GM21528 (cell line): Measurements from ENCODE around the gene PPP1R14C.

Experiments used
- ATAC-seq: cut with Tn5 transposase; IDR thresholded peaks from one replicate; pipeline ENCODE4 v1.9.1; 2021; ENCODE audit warnings: mild to moderate bottlenecking, moderate library complexity; ENCODE audit not compliant: unreplicated experiment, low FRiP score

PPP1R14C gene

DNA sequence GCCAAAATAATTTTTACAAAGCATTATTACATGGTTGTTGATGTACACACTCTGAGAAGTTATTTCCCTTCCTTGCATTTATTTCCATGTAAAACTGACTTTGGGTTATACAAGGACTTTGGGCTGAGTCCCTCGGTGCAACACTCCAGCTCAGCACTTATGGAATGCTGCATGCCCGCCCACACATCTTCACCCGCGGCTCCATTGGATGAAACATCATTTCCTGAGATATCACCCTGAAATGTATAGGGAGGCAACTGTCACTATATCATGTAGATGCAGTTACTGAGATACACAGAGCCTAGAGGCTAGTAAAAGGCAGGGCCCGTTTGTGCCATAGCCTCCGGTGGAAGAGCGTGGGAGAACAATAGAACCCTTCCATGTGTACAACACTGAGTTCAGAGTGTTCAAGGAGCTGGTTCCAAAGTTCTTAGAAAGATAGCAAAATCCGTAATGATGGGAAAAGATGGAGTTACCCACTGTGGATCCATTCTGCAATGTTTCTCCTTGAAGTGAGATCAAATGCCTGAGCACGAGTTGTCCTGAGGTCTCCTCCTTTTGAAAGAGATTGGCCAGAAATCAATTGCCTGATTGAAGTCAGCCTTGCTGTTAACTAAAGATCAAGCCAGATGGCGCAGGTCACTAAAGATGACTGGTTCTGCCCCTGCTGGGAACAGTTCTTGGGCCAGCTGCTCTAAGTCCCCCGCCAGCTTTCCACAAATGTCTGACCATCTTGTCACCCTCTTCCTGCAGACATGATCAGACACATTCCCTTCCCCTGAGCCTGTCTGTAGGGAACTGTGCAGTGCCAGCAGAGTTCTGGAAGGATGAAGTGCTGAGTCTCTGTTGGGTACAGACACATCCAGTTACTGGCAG lies 125.1 kb downstream of the PPP1R14C start:
- no peak for ATAC-seq

DNA sequence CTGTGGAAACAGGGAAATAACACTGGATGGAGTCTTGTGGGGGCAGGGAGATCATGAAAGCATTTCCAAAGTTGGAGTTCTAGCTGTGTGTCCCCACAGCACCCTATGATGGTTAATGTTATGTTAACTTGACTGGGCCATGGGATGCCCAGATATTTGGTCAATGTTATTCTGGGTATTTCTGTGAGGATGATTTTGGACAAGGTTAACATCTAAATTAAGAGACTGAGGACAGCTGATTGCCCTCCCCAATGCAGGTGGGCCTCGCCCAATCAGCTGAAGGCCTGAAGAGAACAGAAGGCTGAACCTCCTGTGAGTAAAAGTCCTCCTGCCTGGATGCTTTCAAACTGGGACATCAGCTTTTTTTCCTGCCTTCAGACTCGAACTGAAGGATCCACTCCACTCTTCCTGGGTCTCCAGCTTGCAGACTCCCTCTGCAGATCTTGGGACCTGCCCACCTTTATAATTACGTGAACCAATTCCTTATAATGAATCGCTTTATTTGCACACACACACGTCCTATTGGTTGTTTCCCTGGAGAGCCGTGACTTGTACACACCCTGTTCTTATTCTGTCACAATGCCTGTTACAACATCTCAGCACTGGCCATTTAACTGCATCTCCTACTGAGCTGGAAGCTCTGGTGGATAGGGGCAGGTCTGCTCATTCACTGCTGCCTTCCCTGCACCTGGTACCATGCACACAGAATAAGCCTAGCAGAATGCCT lies 126.4 kb downstream of the PPP1R14C start:
- no peak for ATAC-seq

DNA sequence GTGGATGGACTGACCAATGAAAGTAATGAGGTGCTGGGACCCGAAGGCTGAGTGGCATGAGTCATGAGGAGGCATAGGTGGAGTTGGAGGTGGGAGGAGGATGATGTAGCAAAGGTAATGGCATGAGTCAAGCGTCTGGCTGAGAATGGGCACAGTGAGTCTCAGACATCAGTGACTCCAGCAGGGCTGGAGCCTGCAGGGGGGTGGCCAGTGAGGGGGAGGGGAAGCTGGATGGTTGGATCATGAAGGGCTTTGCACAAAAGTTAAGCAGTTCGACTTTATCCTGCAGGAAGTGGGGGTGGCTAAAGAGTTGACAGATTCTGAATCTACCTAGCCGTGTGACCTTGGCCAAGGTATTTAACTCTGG lies 127.0 kb downstream of the PPP1R14C start:
- no peak for ATAC-seq

DNA sequence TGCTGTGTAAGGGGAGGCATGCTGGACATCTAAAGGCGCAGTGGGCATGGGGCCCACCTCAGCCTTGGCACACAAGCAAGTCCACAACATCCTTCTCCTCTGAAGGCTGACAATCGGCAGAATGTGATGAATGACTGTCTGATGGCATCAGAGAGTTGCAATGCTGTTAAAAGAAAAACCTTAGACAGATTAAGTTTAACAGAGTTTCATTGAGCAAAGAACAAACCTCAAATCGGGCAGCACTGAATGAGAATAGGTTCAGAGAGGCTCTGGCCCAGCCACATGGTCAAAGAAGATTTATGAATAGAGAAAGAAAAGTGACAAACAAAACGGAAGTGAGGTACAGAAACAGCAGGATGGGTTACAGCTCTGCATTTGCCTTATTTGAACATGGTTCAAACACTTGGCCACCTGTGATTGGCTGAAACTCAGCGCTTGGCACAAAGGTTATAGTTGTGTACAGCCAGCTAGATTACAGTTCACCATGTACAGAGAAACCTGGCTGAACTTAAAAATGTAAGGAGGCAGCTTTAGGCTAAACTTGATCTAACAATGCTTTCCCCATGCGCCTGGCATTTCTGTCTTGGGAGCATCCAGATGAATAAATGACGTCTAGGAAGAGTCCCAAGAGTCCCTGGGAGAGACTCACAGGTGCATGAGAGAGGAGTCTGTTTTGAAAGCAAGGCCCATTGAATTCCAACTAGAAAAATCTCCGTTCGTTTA lies 127.6 kb downstream of the PPP1R14C start:
- no peak for ATAC-seq

DNA sequence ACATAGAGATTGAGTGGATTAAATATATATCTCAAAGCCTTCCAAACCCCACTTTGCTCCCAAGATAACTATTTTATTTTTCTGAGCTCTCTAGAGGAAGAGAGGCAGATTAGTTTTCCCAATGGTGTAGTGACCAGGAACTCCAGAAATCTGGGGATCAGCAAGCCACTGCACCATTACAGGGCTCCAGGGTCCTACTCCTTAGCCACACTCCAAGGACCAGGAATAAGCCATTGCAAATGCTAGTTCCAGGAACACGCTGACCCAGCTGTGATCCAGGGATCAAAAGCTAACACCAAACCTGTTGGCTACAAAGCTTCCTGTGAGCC lies 128.3 kb downstream of the PPP1R14C start:
- ATAC-seq = no peak

DNA sequence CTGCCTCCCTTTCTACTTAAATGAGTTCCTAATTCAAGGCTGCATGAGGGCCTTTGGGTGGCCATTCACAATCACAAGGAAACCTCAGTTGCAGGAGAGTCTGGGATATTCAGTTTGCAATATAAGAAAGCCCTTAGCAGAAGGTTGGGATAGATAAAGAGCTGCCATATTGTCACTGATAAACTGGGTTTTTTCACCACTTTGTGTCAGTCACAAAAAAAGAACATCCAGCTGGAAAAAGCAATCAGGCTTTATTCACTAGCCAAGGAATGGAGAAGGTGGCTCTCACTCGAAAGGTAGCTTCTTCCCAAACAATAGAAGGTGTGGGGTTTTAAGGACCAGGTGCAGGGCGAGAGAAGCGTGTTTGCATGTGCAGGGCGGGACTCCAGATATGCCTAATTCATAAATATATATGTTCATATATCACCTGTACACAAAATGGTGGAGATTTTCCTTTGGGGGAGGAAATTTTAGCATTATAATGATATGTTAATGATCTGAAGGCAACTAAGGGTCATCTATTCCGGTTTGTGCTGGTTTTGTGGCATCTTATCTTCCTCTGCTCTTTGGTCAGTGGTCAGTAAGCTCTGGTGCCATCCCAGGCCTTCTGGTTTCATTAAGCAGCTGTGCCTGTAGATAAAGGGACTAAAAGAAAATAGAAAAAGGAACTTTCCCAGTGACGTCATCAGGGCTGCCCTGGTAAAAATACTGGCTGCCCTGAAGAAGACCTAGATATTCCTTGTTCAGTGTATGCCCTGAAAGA lies 128.8 kb downstream of the PPP1R14C start:
- no peak for ATAC-seq

DNA sequence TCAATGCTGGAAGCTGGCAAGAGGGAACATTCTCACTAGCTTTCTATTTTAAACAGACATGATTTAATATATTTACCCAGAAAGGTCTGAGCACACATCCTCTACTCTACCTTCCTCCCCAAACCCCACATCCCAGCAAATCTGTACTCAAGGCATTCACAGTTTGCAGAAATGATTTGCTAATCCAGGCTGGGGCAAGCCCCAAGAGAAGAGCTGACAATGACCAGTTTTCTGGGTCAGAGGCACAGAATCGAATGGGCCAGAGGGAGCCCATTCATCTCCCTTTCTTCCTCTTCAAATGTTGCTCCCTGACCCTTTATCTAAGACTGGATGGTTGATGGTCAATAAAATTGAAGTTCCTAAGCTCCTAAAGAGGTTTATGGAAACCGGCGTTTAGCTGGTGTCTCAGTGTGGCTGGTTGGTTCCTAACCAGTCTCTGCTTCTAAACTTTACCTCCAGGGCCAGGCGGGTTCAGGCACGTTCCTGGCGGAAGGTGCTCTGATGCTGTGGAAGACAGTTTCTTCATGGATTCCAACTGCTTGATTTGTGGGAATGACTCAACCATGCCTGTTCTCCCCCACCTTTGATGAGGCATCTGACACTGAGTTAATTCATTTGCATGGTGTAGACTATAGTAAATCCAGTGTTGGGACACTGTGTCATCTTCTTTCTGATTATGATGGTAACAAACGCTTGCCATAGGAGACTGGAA lies 129.6 kb downstream of the PPP1R14C start:
- no peak for ATAC-seq

DNA sequence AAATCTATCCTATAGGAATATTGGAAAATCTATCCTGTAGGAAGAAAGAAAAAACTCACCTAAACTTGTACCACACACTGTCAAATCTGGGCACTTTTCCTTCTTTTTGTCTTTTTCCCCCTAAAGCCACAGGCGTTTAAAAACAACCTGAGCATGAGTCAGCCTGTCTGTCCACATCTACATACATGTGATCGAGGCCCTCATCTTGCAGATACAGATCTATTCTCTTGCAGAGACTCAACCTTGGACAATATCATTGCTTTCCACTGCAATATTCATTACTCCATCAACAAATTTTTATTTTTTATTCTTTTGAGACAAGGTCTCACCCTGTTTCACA lies 130.1 kb downstream of the PPP1R14C start:
- no peak for ATAC-seq

DNA sequence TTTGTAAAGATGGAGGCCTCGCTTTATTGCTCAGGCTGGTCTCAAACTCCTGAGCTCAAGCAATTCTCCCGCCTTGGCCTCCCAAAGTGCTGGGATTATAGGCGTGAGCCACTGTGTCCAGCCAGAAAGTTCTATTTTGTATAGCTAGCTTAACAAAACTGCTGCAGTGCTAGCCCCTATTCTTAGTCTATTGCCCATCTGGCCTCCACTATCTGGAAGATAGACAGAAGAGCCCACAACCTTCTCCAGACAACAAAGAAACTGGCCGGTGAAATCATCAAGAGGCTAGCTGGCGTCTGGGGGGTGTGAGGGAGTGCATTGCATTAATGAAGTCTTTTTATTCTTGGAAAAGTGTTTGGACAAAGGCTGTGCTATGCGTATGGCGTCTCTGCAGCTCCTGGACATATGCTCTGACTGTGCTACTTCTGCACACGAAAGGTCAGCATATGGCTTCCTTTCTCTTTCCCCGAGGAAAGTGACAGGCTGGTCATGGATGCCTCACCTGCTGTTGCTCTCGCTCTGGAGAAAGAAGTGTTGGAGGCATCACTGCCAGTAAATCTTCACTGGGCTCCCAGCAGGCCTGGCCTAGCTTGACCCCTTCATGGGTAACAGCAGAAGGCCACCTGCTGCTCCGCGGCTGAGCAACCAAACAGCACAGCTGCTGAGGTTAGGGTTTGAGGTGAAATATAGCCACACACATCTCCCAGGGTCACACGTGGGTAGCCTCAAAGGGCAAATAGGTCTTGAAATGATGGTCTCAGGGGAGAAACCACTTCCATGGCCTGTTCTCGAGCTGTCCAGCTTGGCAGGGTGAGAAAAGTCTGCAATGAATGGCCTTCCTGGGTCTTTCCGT lies 130.8 kb downstream of the PPP1R14C start:
- ATAC-seq = no peak

DNA sequence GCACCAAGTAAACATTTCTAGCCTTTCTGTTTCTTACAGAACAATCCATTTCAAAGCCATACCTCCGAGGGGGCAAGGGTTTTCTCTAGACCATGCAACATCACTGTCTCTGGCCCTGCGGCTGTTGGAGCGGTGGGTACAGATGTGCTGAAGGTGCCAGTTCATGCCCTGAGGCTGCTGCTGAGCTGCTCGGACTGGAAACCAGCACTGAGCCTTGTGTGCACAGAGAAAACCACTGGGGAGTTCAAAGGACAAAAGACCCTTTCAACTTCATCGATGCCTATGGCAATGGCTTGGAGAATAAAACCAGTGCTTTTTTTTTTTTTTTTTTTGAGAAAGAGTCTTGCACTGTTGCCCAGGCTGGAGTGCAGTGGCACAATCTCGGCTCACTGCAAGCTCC lies 132.6 kb downstream of the PPP1R14C start:
- ATAC-seq = no peak

DNA sequence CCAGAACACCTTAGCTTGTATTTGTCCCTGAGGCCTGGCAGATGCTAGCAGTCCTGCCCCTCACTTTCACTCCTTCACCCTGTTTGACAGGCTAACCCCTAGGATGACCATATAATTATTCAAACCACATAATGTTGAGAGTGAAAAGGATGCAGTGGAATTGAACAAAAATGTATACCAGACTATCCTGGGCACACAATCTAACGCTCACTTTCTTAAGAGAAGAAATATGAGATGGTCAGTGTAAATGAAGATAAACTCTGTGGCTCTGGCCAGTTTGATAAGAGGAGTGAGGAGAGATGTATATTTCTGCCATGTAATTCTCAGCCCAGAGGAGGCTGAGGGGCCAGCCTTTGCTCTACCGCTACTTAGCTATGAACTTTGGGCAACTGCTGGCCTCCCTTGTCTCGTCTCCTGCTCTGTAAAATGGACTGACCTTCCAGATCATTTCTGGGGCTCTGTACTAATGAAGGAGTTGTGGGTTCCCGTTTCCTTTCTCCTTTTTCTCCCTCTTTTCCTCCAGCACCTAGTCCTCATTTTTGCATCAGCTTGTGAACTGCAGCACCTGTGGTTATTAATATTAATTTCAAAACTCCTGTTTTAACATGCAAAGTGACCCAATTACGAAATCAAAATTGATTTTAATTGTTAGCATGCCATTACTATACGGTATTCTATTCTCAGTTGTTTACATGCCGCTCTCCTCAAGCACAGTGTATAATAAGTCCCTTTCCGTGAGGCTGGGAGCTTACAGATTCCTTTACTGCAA lies 133.5 kb downstream of the PPP1R14C start:
- ATAC-seq = no peak

DNA sequence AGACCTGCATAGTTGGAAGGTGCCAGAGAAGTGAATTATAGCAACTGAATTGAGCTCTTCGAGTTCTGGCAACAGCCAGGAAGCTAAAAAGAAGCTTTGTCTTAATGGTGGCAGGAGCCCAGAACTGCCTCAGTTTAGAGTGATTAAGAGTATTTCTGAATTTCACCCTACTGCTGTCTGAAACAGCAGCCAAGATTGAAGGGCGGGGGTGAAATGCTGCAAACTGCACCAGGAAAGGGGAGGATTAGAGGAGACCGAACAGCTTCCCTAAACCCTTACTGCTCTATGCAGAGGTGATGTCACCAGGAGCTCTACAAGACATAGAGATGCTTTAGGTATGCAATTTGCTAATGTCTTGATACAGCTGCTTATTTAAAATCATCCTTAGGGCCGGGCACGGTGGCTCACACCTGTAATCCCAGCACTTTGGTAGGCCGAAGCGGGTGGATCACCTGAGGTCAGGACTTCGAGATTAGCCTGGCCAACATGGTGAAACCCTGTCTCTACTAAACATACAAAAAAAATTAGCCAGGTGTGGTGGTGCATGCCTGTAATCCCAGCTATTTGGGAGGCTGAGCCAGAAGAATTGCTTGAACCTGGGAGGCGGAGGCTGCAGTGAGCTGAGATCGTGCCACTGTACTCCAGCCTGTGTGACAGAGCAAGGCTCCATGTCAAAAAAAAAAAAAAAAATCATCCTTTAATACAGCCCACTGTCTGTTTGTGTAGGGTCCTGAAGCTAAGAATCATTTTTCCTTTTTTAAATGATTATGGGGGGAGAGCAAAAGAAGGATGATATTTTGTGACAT lies 134.3 kb downstream of the PPP1R14C start:
- ATAC-seq = no peak

DNA sequence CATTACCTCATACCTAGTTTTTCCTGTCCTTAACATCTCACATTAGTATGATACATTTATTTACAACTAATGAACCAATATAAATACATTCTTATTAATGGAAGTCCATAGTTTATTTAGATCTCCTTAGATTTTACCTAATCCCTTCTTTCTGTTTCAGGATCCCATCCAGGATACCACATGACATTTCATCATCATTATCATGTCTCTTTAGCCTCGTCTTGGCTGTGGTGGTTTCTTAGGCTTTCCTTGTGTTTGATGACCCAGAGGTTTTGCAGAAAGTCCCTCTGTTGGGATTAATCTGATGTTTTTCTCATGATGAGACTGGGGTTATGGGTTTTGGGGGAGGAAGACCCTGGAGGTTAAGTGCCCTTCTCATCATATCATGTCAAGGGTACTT lies 136.7 kb downstream of the PPP1R14C start:
- no peak for ATAC-seq

DNA sequence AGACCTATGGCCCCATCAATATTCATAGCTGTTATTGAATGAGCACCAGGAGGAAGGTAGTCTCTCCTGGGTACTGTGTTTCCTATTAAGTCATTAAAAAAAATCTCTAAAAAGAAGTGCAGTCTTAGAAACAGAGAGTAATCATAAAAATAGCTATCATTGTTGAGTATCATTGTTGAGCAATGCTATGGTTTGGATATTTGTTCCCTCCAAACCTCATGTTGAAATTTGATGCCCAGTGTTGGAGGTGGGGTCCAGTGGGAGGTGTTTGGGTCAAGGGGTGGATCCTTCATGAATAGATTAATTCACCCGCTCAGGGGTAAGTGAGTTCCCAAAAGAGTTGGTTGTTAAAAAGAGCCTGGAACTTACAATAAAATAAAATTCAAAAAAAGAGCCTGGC lies 137.9 kb downstream of the PPP1R14C start:
- no peak for ATAC-seq

DNA sequence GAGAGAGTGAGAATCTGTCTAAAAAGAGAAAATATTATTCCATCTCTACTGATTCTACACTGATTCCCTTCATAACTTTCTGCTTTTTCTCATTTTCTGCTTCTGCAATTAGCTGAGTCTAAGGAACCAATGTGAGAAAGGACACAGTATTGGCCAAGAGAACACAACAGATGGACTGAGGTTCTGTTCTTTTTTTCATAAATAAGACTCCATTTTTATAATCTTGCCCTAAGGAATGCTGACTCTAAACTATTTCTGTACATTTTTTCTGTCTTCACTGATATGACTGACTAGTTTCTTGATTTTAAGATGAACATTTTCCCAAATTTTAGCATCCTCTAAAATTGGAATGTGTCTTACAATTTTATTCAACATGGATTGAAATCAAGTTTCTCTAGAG lies 138.9 kb downstream of the PPP1R14C start:
- ATAC-seq = no peak

DNA sequence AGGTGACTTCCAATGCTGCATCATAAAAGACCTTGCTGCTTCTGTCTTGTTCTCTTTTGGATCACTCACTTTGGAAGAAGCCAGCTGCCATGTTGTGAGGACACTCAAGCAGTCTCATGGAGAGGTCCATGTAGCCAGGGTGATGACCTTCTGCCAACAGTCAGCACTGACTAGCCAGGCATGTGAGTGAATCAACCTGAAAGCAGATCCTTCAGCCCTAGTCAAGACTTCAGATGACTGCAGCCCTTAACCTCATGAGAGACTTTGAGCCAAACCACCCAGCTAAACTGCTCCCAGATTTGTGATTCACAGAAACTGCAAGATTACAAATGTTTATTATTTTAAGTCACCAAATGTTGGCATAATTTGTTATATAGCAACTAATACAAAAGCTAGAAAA lies 140.0 kb downstream of the PPP1R14C start:
- ATAC-seq = no peak

DNA sequence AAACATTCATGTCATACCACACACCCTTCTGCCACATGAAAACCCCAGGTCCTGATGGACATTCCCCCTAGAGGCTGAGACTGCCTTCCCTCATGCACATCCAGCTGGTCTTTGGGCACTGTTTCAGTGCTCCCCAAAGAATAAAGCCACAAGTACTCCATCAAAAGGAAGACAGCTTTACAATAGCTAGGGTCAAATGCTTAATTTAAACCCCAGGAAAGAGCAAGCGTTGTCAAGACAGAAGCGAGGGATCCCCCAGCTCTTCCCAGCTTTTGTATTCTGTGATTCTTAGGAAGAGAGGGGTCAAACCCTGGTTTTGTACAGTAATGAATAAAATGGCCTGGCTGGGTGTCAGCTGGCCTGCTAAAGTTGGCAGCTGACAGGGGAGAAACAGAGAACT lies 143.6 kb downstream of the PPP1R14C start:
- no peak for ATAC-seq

DNA sequence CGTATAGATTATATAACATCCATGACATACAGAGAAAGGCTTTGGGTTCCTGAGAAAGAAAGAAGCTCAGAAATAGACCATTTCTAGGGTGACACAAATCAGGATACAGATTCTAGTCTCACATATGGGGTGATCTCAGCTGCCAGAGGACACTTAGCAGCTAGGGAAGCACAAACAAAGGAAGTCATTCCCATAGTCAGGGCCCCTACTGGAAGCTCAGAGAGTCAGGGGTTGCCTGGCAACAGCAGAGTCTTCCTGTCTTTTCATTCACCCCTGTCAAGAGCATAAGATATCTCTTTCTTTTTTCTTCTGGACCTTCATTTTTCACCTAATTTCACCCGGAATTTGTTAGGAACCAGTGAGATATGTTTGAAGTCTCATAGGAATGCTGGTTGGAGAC lies 144.1 kb downstream of the PPP1R14C start:
- ATAC-seq = no peak
